ENCODE data around the gene FKBP1A.
"Not testable (repeated sequence)": the region's sequence is repeated elsewhere in the genome, so short reads cannot be mapped to it uniquely, and the experiment has no call there.

- TF ChIP-seq CTCF, POLR2A (IDR thresholded peaks at IDR 0.05): not testable (repeated sequence)
These were observed 5.3 kb upstream of the FKBP1A start for GRCh38 chr20:1398185-1398584.

All from prostate gland (tissue), 2 donors.